Mucosa of rectum (tissue), 2 donors: Measurements from ENCODE around the gene TRAPPC1.

ENCODE experiments used
- H3K27ac ChIP-seq, 2 donors: one replicate each; pipeline ENCODE4 v1.7.0; 2013; ENCODE audit warnings: inconsistent platforms in 2 of 2, low read depth in 2 of 2, low read length in 2 of 2
- H3K27me3 ChIP-seq, 2 donors: one replicate each; pipeline ENCODE4 v1.7.0; 2013; ENCODE audit warnings: low read length in 2 of 2; ENCODE audit not compliant: control insufficient read depth in 2 of 2, insufficient read depth in 2 of 2
- H3K36me3 ChIP-seq, 2 donors: one replicate each; pipeline ENCODE4 v1.7.0; 2013; ENCODE audit warnings: low read length in 2 of 2; ENCODE audit not compliant: control insufficient read depth in 2 of 2, insufficient read depth in 2 of 2
- H3K4me1 ChIP-seq, 2 donors: one replicate each; pipeline ENCODE4 v1.7.0; 2013; ENCODE audit warnings: low read length in 2 of 2, mild to moderate bottlenecking in 1 of 2; ENCODE audit not compliant: control insufficient read depth in 2 of 2, insufficient read depth in 2 of 2
- H3K4me3 ChIP-seq, 2 donors: one replicate each; pipeline ENCODE4 v1.7.0; 2013; ENCODE audit warnings: low read length in 2 of 2
- H3K9ac ChIP-seq, 2 donors: one replicate each; pipeline ENCODE4 v1.7.0; 2013; ENCODE audit warnings: low read length in 2 of 2, low read depth in 1 of 2, mild to moderate bottlenecking in 1 of 2
- H3K9me3 ChIP-seq, 2 donors: one replicate each; pipeline ENCODE4 v1.7.0; 2013; ENCODE audit warnings: low read length in 2 of 2; ENCODE audit not compliant: control insufficient read depth in 2 of 2
- donor health status: healthy.
- donor health status: Normal muscosa, but diverticular disease.

Gene TRAPPC1

DNA sequence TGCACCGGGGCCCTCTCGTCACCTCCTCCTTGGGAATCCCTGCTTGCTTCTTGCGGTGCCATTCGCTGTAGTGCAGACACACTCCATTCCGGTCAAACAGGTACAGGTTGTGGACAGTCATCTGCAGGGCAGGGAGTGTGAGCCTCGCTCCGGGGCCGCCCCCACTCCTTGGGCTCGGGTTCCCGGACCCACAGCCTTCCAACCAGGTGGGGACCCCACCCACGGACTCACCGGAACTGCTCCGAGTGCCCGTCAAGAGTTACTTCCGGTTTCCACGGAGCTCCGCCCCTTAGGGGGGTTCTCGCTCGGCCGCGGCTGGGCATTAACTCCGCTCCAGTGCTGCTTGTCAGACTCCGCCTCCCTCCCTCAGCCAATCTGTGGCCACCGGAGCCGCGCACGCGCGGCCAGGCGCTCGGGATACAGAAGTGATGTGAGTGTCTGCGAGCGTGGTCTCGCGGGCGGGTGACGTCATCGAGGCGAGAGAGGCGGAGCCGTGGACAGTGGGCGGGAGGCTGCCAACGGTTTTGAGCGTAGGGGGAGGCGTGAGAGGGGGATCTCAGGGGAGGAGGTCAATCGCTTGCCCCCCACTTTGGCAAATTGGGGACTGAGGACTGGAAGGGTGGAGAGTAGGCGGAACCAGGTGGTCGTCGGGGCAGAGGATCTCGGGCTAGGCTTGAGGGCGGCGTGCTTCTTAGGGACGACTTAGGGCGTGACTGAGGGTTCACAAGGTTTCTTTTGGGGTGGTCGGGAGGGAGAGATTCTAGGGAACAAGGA, at the start of gene TRAPPC1, which contains the start of gene CNTROB:
TSS of gene TRAPPC1 (minus strand) at position 238 of the 774 bp plus-strand sequence. CDS start at position 121, 117 bp downstream.
TSS of gene CNTROB (plus strand) at position 498 of the 774 bp plus-strand sequence. CDS start 874 bp downstream, outside the sequence.
- no peaks in the 10 kb centered on the region for H3K27me3 ChIP-seq
- peak within 1 kb of the TSS; percentile 74 to 88 for H3K27ac ChIP-seq
- H3K9ac ChIP-seq, result peak within 1 kb of the TSS; percentile 92 to 95
- H3K36me3 ChIP-seq, result peaks cover 5 to 14% of the 10 kb centered on the region in 2 donors
- no peaks in the 10 kb centered on the region for H3K9me3 ChIP-seq
- peak within 1 kb of the TSS; percentile 93 to 99 for H3K4me3 ChIP-seq
- H3K4me1 ChIP-seq, result peaks cover 13 to 16% of the 10 kb centered on the region in 2 donors

DNA sequence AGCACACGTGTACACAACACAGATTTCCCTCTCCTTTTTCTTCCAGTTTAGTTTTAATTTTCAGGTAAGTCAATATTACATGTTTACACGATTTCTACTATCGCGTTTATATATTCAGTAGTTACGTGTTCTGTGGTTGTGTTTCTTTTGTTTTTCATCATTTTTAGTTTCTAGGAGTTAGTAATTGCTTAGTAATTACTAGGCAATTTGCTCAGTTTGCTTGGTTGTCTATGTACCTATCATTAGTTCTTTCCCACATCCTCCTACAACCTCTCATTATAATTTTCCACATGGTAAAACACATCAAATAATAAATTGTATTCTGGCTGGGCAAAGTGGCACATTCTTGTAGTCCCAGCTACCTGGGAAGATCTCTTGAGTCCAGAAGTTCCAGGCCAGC, 46.1 kb upstream of the TRAPPC1 start:
- H3K9me3 ChIP-seq, result peaks cover 7 to 10% of the 10 kb centered on the region in 2 donors
- H3K27ac ChIP-seq, result no peak overlapping the region
- H3K4me3 ChIP-seq, result no peak overlapping the region
- H3K27me3 ChIP-seq, result peaks cover 0 to 4% of the 10 kb centered on the region in 2 donors
- H3K36me3 ChIP-seq, result no peaks in the 10 kb centered on the region
- H3K4me1 ChIP-seq, result peaks cover 0 to 5% of the 10 kb centered on the region in 2 donors
- H3K9ac ChIP-seq, result no peak overlapping the region

DNA sequence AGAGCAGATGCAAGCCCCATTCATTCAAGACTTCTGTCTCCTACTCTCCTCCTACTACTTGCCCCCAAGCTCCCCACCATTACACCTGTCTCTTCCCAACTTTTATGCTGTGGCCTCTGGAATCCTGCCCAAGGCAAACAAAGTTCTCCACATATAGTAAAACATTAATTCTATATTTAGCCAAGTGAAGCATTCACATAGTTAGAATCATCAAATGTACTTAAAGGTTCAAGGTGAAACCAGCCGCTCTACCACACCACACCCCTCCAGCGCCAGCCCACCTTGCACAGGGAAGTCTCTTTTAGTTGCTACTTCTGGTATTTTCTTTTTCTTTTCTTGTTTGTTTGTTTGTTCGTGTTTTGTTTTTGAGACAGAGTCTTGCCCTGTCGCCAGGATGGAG, 45.3 kb upstream of the TRAPPC1 start:
- Histone ChIP-seq H3K9me3 (peaks cover 7 to 10% of the 10 kb centered on the region in 2 donors), H3K36me3 (no peaks in the 10 kb centered on the region), H3K4me1 (peaks cover 0 to 5% of the 10 kb centered on the region in 2 donors), H3K4me3 (peak overlapping the region in 1 of 2 donors; percentile 26), H3K27me3 (peaks cover 0 to 3% of the 10 kb centered on the region in 2 donors), H3K27ac (no peak overlapping the region), H3K9ac (no peak overlapping the region)

- Histone ChIP-seq H3K9ac (no peak overlapping the region), H3K36me3 (no peaks in the 10 kb centered on the region), H3K27me3 (peaks cover 0 to 5% of the 10 kb centered on the region in 2 donors), H3K9me3 (peaks cover 7 to 10% of the 10 kb centered on the region in 2 donors), H3K4me1 (peaks cover 0 to 5% of the 10 kb centered on the region in 2 donors), H3K4me3 (no peak overlapping the region), H3K27ac (no peak overlapping the region)
Measured at GRCh38 chr17:7974638-7975131, 42.9 kb upstream of the TRAPPC1 start.

DNA sequence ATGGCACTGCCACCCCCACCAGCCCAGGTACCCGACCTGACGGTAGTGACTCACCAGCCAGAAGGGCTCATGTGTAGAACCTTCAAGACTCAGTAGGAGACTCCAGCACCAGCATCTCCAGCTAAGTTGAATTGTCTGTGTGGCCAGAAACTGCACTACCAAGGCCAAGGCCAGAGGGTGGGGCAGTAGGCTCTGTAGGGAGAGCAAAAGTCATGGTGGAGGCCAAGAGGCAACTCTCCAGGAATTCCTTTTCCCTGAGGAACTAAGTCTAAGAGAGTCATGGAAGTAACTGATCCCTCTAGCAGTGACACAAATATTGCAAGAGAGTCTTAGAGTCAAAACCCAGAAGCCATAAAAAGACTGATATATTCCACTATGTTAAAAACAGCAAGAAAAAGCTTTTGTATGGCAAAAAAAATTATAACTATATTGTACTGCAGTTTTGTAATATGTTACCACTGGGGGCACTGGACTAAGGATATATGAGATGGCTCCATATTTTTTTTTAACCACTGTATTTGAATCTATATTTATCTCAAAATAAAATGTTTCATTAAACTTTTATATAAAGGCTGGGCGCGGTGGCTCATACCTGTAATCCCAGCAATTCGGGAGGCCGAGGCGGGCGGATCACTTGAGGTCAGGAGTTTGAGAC, 40.5 kb upstream of the TRAPPC1 start:
- H3K36me3 ChIP-seq, result no peaks in the 10 kb centered on the region
- H3K4me3 ChIP-seq, result no peak overlapping the region
- H3K27ac ChIP-seq, result no peak overlapping the region
- no peak overlapping the region for H3K9ac ChIP-seq
- peaks cover 7 to 10% of the 10 kb centered on the region in 2 donors for H3K9me3 ChIP-seq
- H3K4me1 ChIP-seq, result peaks cover 0 to 5% of the 10 kb centered on the region in 2 donors
- H3K27me3 ChIP-seq, result peaks cover 0 to 5% of the 10 kb centered on the region in 2 donors

DNA sequence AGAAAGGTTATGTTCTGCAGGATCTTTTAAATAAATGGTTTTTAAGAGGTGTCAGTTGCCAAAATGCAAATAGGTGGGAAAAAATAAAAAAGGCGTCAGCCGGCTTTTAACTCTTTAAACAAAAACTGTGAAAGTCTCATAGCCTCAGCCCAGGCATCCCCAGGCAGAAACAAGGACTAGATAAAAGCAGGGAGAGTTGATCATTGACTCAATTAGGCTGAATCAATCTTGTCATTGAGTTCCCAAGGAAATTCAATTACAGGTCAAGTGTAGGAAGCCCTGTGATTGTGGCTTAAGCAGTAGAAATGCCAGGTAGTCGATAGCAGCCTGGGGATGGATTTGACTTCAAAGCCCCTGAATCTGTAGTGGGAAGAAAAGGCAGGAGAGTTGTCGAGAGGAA, 39.9 kb upstream of the TRAPPC1 start:
- H3K27ac ChIP-seq, result no peak overlapping the region
- H3K4me3 ChIP-seq, result no peak overlapping the region
- H3K9me3 ChIP-seq, result peaks cover 7 to 10% of the 10 kb centered on the region in 2 donors
- peaks cover 0 to under 1% of the 10 kb centered on the region in 2 donors for H3K4me1 ChIP-seq
- H3K9ac ChIP-seq, result no peak overlapping the region
- H3K27me3 ChIP-seq, result peaks cover 0 to 5% of the 10 kb centered on the region in 2 donors
- H3K36me3 ChIP-seq, result no peaks in the 10 kb centered on the region

DNA sequence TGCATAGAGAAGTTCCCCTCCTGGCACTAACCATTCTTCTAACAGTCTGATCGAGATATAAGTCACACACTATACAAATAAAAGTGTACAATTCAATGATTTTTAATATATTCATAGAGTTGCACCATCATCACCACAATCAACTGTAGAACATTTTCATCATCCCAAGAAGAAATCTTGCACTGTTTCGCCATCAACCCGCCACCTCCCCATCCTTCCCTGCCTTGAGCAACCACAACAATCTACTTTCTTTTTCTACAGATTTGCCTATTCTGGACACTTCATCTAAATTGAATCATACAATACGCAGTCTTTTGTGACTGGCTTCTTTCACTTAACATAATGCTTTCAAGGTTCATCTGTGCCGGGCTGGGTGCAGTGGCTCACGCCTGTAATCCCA, 37.7 kb upstream of the TRAPPC1 start:
- Histone ChIP-seq H3K27me3 (peaks cover 0 to 5% of the 10 kb centered on the region in 2 donors), H3K9ac (no peak overlapping the region), H3K27ac (no peak overlapping the region), H3K9me3 (peaks cover 0 to 3% of the 10 kb centered on the region in 2 donors), H3K4me3 (no peak overlapping the region), H3K36me3 (no peaks in the 10 kb centered on the region), H3K4me1 (no peaks in the 10 kb centered on the region)

- Histone ChIP-seq H3K9ac (no peak overlapping the region), H3K9me3 (no peaks in the 10 kb centered on the region), H3K27me3 (peaks cover 0 to 5% of the 10 kb centered on the region in 2 donors), H3K27ac (no peak overlapping the region), H3K4me1 (no peaks in the 10 kb centered on the region), H3K36me3 (no peaks in the 10 kb centered on the region), H3K4me3 (no peak overlapping the region)
Measured at GRCh38 chr17:7967751-7968150, 36.0 kb upstream of the TRAPPC1 start.

- H3K27ac ChIP-seq, result no peak overlapping the region
- no peak overlapping the region for H3K9ac ChIP-seq
- H3K27me3 ChIP-seq, result peaks cover 0 to 3% of the 10 kb centered on the region in 2 donors
- no peaks in the 10 kb centered on the region for H3K36me3 ChIP-seq
- H3K9me3 ChIP-seq, result no peaks in the 10 kb centered on the region
- H3K4me3 ChIP-seq, result no peak overlapping the region
- H3K4me1 ChIP-seq, result no peaks in the 10 kb centered on the region
Measured at GRCh38 chr17:7961421-7961820, 29.7 kb upstream of the TRAPPC1 start.
